Kidney tubule cell (primary cell): ENCODE data around the gene ZNF791.
A peak's percentile ranks its signal among the peaks of the same experiment; 100 is the strongest.
"Not testable (repeated sequence)": the region's sequence is repeated elsewhere in the genome, so short reads cannot be mapped to it uniquely, and the experiment has no call there.

Source experiments
- DNase-seq: peaks from one replicate; pipeline ENCODE4 v3.0.0-alpha.2; 2018; ENCODE audit warnings: low spot score

Gene ZNF791

GRCh38 chr19:12667731-12668302 lies 57.1 kb downstream of the ZNF791 start:
- no peak for DNase-seq

- DNase-seq = no peak
Observed at GRCh38 chr19:12668346-12668745, 57.6 kb downstream of the ZNF791 start.

- peak; percentile 57 for DNase-seq
Observed at GRCh38 chr19:12668932-12669269, 58.2 kb downstream of the ZNF791 start.

GRCh38 chr19:12669270-12670158 lies 58.8 kb downstream of the ZNF791 start:
- DNase-seq = peak; percentile 87

GRCh38 chr19:12670159-12670928 lies 59.6 kb downstream of the ZNF791 start:
- no peak for DNase-seq

GRCh38 chr19:12672744-12673143 lies 62.0 kb downstream of the ZNF791 start:
- no peak for DNase-seq

- DNase-seq = no peak
Observed at GRCh38 chr19:12675399-12675798, 64.7 kb downstream of the ZNF791 start.

GRCh38 chr19:12675940-12676339 lies 65.2 kb downstream of the ZNF791 start:
- DNase-seq = no peak

- peak; percentile 84 for DNase-seq
Observed at GRCh38 chr19:12676384-12676792, 65.7 kb downstream of the ZNF791 start.

- no peak for DNase-seq
Observed at GRCh38 chr19:12676928-12677327, 66.2 kb downstream of the ZNF791 start.

GRCh38 chr19:12678039-12678438 lies 67.3 kb downstream of the ZNF791 start:
- not testable (repeated sequence) for DNase-seq

GRCh38 chr19:12680034-12680433 lies 69.3 kb downstream of the ZNF791 start:
- DNase-seq = no peak

- peak; percentile 97 for DNase-seq
Observed at GRCh38 chr19:12681074-12681987, 70.6 kb downstream of the ZNF791 start, which contains the start of gene DHPS. Gene DHPS, minus strand, starts transcription at chr19:12681880. Its CDS starts 114 bp downstream, at chr19:12681766.
